Esophagus squamous epithelium (tissue), 5 donors: ENCODE results near the gene USP6. TPM values are rescaled to one million over a fixed set of nuclear protein-coding genes. Genes with fewer than 3 reads are reported as not detected.
"Not testable (repeated sequence)": the region's sequence is repeated elsewhere in the genome, so short reads cannot be mapped to it uniquely, and the experiment has no call there.

Experiments
- DNase-seq: peaks from one replicate; lab custom pipeline; 2025; lab: John Stamatoyannopoulos, UW
- H3K27ac ChIP-seq, 4 donors: fragments of 200-600 bp; sonication (generic); one replicate each; pipeline ENCODE4 v1.5.1; 2016 to 2019; ENCODE audit warnings: mild to moderate bottlenecking in 1 of 4
- H3K27me3 ChIP-seq, 4 donors: fragments of 200-600 bp; sonication (generic); 1 replicate in 3 of 4; 2 replicates in 1 of 4; pipeline versions ENCODE4 v1.5.1 to v1.6.0; 2017 to 2021; ENCODE audit warnings: antibody characterized with exemption in 1 of 4
- H3K36me3 ChIP-seq, 3 donors: fragments of 200-600 bp; sonication (generic); one replicate each; pipeline ENCODE4 v1.5.1; 2016 to 2019
- H3K4me1 ChIP-seq, 3 donors: fragments of 200-600 bp; sonication (generic); one replicate each; pipeline ENCODE4 v1.5.1; 2017 to 2019
- H3K4me3 ChIP-seq, 4 donors: fragments of 200-600 bp; sonication (generic); 1 replicate in 3 of 4; 2 replicates in 1 of 4; pipeline ENCODE4 v1.5.1; 2016 to 2019; ENCODE audit warnings: mild to moderate bottlenecking in 2 of 4, moderate library complexity in 1 of 4
- H3K9me3 ChIP-seq, 3 donors: fragments of 200-600 bp; sonication (generic); one replicate each; pipeline ENCODE4 v1.5.1; 2016 to 2019
- POLR2A ChIP-seq, 4 donors: fragments of 450-650 bp; IDR thresholded peaks; one replicate each; pipeline ENCODE4 v1.6.1; 2017; ENCODE audit warnings: antibody characterized with exemption in 4 of 4, mild to moderate bottlenecking in 4 of 4, moderate library complexity in 3 of 4
- WGBS, 2 donors: methylation state at CpG; one replicate each; pipeline ENCODE4 v1.1.5; 2018; 5-methylcytosine and 5-hydroxymethylcytosine counted together
- intact Hi-C: fragments of 100-400 bp; cut with DNase I; formaldehyde crosslinking; loops from one replicate; pipeline ENCODE4 v1.15.0; 2022
- total RNA-seq, 4 donors: library from RNA; depleted of rRNA; stranded (reverse); fragments of >200 nt; gene quantifications; one replicate each; pipeline ENCODE4 v1.1.0, GENCODE V29; 2016
- TF ChIP-seq, protein P1 (sequence below), 6 experiments: fragments of 450-650 bp in 4 of 6; fragments of 200-600 bp in 2 of 6; sonication (generic) in 2 of 6; IDR thresholded peaks; one replicate each; pipeline ENCODE4 v1.5.1; 2016 to 2019; ENCODE audit warnings: antibody characterized with exemption in 6 of 6, mild to moderate bottlenecking in 4 of 6, moderate library complexity in 4 of 6
- donor health status: DM: yes; HTN: yes; CAD: no.

Gene USP6
- total RNA-seq, 4 donors from 2014 or later: under 0.01 to 0.09 TPM; not detected in 2

DNA sequence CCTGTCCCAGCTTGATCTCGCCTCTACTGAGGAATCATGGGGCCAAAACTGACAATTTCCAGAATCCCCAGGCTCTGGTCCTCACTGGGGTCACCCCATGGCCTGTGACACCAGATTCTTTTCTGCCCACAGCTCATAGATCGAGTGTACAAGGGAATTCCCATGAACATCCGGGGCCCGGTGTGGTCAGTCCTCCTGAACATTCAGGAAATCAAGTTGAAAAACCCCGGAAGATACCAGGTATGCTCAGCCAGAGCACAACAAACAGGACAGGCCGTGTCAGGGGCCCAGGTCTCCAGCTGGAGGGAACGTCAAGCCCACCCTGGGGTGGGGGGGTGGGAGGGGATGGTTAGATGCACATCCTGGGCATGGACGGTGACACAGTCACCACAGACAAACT, 17.5 kb downstream of the USP6 start:
- H3K27ac ChIP-seq: no peak overlapping the region
- no peak for TF ChIP-seq POLR2A (IDR thresholded peaks at IDR 0.05)
- TF ChIP-seq, protein P1, sequence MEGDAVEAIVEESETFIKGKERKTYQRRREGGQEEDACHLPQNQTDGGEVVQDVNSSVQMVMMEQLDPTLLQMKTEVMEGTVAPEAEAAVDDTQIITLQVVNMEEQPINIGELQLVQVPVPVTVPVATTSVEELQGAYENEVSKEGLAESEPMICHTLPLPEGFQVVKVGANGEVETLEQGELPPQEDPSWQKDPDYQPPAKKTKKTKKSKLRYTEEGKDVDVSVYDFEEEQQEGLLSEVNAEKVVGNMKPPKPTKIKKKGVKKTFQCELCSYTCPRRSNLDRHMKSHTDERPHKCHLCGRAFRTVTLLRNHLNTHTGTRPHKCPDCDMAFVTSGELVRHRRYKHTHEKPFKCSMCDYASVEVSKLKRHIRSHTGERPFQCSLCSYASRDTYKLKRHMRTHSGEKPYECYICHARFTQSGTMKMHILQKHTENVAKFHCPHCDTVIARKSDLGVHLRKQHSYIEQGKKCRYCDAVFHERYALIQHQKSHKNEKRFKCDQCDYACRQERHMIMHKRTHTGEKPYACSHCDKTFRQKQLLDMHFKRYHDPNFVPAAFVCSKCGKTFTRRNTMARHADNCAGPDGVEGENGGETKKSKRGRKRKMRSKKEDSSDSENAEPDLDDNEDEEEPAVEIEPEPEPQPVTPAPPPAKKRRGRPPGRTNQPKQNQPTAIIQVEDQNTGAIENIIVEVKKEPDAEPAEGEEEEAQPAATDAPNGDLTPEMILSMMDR (IDR thresholded peaks at IDR 0.05): no peak
- no peak for DNase-seq
- H3K27me3 ChIP-seq: no peaks in the 10 kb centered on the region
- intact Hi-C loops: no loop called here
- H3K4me3 ChIP-seq: no peak overlapping the region
- H3K4me1 ChIP-seq: no peaks in the 10 kb centered on the region
- H3K36me3 ChIP-seq: no peaks in the 10 kb centered on the region
- 70 to 76% methylated on average over 5 of the region's 8 CpGs for WGBS, 2 donors
- no peaks in the 10 kb centered on the region for H3K9me3 ChIP-seq

DNA sequence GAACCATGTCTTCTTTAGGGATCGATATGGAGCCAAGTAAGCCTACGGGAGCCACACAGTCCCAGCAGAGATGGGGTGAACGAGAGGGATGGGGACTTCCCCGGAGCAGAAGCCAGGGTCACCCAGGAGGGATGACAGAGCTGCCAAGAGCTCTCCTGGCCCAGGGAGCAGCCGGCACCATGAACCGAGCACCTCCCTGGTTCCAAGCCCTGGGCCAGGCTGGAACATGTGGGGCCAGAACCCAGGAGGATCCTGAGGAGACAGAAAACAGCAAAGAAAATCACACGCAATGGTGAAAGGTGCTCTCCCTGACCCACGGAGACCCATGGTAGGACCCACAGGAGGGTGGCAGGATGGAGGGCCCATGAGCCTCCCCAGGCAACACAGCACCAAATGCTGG, 18.1 kb downstream of the USP6 start:
- WGBS, 2 donors: 90% methylated on average over 4 to 8 of the region's 8 CpGs
- H3K27me3 ChIP-seq, H3K9me3 ChIP-seq, intact Hi-C loops, H3K4me1 ChIP-seq, H3K27ac ChIP-seq, DNase-seq, H3K36me3 ChIP-seq, H3K4me3 ChIP-seq: not testable (repeated sequence)

DNA sequence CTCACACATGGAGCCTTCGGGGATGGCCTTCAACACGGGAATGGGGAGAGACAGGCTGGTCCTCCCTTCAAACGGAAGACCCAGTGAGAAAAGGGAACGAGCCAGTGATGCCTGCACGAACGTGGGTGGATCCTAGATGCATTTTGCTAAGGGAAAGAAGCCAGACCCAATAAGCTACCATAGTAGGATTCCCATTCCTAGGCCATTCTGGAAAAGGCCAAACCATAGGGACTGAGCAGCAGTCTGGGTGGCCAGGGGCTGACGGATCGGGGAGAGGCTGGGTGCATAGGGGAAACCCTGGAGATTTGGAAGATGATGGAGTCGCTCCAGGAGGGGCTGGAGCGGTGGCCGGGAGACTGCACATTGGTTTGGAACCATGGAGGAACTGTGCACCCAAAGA, 18.7 kb downstream of the USP6 start:
- H3K4me3 ChIP-seq, H3K36me3 ChIP-seq, H3K9me3 ChIP-seq, intact Hi-C loops, H3K27me3 ChIP-seq, H3K27ac ChIP-seq, DNase-seq, H3K4me1 ChIP-seq: not testable (repeated sequence)
- WGBS, 2 donors: 77 to 90% methylated on average over 9 to 10 of the region's 11 CpGs

DNA sequence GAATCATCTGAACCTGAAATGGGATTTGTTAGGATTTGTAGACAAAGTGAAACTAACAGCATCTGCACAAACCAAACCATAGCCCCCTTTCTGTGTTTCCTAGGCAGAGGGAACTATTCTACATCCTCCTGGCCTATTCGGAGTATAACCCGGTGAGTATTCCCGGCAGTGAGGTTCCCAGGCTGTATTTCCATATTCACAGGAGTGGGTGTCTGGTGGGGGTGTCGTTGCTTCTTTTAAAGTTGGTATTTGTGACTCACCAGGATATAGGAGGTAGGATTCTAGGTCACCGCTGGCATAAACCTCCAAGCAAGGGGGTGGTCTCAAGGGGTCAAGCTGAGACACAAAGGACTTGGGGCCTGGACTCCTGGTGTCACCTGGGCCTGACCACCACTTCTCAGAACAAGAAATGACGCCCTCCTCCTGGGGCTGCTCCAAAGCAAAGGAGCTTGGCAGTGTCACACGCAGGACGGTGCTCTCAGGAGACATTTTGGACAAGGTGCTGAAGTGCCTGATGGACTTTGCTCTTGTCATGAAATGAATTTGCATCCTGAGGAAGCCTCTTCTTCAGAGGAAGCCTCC, 19.4 kb downstream of the USP6 start:
- H3K27ac ChIP-seq, H3K27me3 ChIP-seq, H3K4me3 ChIP-seq, H3K9me3 ChIP-seq, H3K36me3 ChIP-seq, DNase-seq, H3K4me1 ChIP-seq, intact Hi-C loops: not testable (repeated sequence)
- WGBS, 2 donors: 71 to 83% methylated on average over 4 to 8 of the region's 8 CpGs

DNA sequence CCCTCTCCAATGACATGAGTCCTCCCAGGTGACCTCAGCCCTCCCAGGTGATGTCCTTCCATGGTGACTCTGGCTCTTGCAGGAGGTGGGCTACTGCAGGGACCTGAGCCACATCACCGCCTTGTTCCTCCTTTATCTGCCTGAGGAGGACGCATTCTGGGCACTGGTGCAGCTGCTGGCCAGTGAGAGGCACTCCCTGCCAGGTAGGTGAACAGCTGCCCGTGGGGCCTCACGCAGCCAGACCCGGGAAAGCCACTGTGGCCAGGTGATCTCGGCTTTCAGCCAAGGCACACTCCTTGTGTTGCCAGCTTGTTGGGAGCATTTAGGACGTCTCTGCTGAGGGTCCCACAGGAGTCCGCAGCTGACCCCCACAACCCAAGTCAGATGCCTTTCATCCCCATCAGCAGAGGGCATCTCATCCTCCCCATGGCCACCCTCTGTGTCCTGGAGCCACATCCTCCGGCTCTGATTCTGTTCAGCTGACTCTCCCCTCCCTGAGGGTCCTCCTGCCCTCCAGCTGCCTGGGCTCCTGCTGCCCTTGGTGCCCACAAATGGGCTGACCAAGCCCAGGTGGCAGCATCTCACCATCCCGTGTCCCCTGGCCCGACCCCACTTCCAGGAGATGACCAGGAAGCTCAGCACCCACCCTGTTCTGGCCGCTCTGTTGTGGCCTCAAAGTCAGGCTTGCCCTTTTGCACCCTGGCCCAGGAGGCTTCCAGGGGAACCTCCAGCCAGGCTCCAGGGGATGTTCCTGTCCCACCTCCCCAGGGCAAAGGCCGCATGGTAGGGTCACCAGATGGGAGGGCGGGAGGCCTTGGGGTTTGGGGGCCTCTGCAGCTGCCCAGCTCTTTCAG, 20.1 kb downstream of the USP6 start:
- H3K9me3 ChIP-seq: no peaks in the 10 kb centered on the region
- 79 to 83% methylated on average over 1 to 4 of the region's 14 CpGs for WGBS, 2 donors
- H3K4me1 ChIP-seq: no peaks in the 10 kb centered on the region
- DNase-seq: no peak
- no peak overlapping the region for H3K27ac ChIP-seq
- intact Hi-C loops: no loop called here
- TF ChIP-seq, protein P1 (IDR thresholded peaks at IDR 0.05): no peak
- TF ChIP-seq POLR2A (IDR thresholded peaks at IDR 0.05): no peak
- no peaks in the 10 kb centered on the region for H3K36me3 ChIP-seq
- H3K27me3 ChIP-seq: no peaks in the 10 kb centered on the region
- no peak overlapping the region for H3K4me3 ChIP-seq

DNA sequence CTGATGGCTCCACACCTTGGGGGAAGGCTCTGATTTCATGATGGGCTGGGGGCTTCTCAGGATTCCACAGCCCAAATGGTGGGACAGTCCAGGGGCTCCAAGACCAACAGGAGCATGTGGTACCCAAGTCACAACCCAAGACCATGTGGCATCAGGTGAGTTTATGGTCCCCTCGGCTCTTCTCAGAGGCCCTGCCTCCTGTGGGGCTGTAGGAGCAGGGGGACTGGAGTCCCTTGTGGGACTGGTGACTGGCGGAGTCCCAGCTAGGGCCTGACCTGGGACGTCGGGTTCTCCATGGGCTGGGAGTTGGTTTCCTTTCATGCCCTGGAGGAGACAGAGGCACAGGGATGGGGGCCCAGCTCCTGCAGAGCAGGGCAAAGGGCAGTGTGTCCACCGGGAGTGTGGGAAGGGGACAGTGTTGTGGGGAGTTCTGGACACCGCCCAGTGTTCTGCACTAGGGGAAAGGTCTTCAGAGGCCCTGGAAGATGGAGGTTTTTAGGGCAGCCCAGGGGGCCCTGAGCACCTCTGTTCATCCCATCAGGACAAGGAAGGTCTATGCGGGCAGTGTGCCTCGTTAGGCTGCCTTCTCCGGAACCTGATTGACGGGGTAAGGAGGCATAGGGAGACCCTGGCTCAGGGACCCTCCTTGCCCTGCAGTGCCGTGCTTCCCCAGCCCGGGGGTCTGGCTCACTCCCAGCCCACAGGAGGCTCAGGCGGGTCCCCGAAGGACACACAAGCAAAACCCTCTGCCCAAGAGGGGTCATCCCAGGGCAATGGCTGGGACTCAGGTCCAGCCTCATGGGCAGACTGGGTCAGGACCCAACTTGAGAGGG, 21.0 kb downstream of the USP6 start:
- H3K4me3 ChIP-seq, H3K9me3 ChIP-seq, H3K27me3 ChIP-seq, H3K4me1 ChIP-seq, DNase-seq, H3K27ac ChIP-seq, intact Hi-C loops, H3K36me3 ChIP-seq: not testable (repeated sequence)
- WGBS, 2 donors: 81% methylated on average over 7 of the region's 14 CpGs; no CpG with 5 or more reads in 1 of the 2 donors

DNA sequence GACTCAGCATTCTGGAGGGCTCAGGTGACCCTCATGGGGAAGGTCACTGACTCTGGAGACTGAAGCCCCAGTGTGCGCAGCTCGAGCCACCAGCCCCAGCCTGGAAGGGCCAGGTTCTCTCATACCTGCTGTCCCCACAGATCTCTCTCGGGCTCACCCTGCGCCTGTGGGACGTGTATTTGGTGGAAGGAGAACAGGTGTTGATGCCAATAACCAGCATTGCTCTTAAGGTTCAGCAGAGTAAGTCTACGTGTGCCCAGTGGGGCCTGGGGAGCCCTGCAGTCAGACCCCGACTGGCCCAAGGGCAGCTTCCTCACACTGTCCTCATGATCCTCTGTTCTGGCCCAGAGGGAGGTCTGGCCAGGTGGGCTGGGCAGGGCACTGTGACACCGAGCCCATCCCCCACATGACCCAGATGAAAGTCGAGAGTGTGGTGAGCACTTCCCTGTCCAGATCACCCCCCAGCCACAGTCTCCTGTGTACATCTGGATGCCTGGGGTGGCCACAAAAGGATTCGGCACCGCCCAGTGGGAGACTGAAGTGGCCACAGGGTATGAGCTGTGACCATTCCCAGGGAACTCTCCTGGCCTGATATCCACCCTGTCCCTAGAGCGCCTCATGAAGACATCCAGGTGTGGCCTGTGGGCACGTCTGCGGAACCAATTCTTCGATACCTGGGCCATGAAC, 21.8 kb downstream of the USP6 start:
- H3K27ac ChIP-seq, intact Hi-C loops, H3K36me3 ChIP-seq, H3K4me3 ChIP-seq, H3K4me1 ChIP-seq, DNase-seq, H3K27me3 ChIP-seq, H3K9me3 ChIP-seq: not testable (repeated sequence)
- 89% methylated on average over 5 of the region's 15 CpGs; no CpG with 5 or more reads in 1 of the 2 donors for WGBS, 2 donors

DNA sequence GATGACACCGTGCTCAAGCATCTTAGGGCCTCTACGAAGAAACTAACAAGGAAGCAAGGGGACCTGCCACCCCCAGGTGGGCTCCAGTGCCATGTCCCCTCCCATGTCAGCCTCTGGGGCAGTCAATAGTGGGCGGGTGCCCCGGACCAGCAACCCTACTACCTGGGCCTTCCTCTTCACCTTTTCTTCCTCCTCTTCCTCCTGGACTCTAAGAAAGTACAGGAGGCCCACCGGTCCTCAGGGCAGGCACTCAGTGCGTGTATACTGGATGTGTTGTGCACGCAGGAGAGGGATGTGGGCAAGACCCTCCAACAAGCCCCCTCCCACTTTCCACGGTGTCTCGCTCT, 22.3 kb downstream of the USP6 start:
- 100% methylated on average over 5 of the region's 9 CpGs; no CpG with 5 or more reads in 1 of the 2 donors for WGBS, 2 donors
- DNase-seq, H3K9me3 ChIP-seq, intact Hi-C loops, H3K4me1 ChIP-seq, H3K4me3 ChIP-seq, H3K36me3 ChIP-seq, H3K27me3 ChIP-seq, H3K27ac ChIP-seq: not testable (repeated sequence)
